GM21825 (cell line): ENCODE measurements around the gene RBM33.

ENCODE experiments used
- ATAC-seq: cut with Tn5 transposase; IDR thresholded peaks from one replicate; pipeline ENCODE4 v1.9.1; 2021; ENCODE audit warnings: mild to moderate bottlenecking, moderate library complexity; ENCODE audit not compliant: unreplicated experiment

RBM33 gene

GRCh38 chr7:155722118-155722517 is 77.7 kb downstream of the RBM33 start:
- ATAC-seq = peak; percentile 52

- no peak for ATAC-seq
Observed at GRCh38 chr7:155722936-155723335, 78.5 kb downstream of the RBM33 start.

- ATAC-seq = peak; percentile 55
Observed at GRCh38 chr7:155724327-155725005, 80.0 kb downstream of the RBM33 start.

- no peak for ATAC-seq
Observed at GRCh38 chr7:155725006-155725355, 80.5 kb downstream of the RBM33 start.

GRCh38 chr7:155727616-155728015 is 83.2 kb downstream of the RBM33 start:
- ATAC-seq = no peak

GRCh38 chr7:155728116-155728515 is 83.7 kb downstream of the RBM33 start:
- ATAC-seq = no peak

- no peak for ATAC-seq
Observed at GRCh38 chr7:155729847-155730246, 85.4 kb downstream of the RBM33 start.

GRCh38 chr7:155731380-155731779 is 86.9 kb downstream of the RBM33 start:
- ATAC-seq = no peak

GRCh38 chr7:155731871-155732270 is 87.4 kb downstream of the RBM33 start:
- no peak for ATAC-seq

GRCh38 chr7:155732286-155732685 is 87.8 kb downstream of the RBM33 start:
- no peak for ATAC-seq

GRCh38 chr7:155733582-155734444 is 89.4 kb downstream of the RBM33 start:
- no peak for ATAC-seq

- no peak for ATAC-seq
Observed at GRCh38 chr7:155734445-155734809, 90.0 kb downstream of the RBM33 start.

GRCh38 chr7:155735442-155736115 is 91.1 kb downstream of the RBM33 start:
- ATAC-seq = no peak

- no peak for ATAC-seq
Observed at GRCh38 chr7:155737590-155737989, 93.1 kb downstream of the RBM33 start.

GRCh38 chr7:155738104-155738503 is 93.6 kb downstream of the RBM33 start:
- no peak for ATAC-seq

GRCh38 chr7:155738652-155739537 is 94.4 kb downstream of the RBM33 start:
- no peak for ATAC-seq

GRCh38 chr7:155739538-155740143 is 95.2 kb downstream of the RBM33 start:
- no peak for ATAC-seq

- peak; percentile 37 for ATAC-seq
Observed at GRCh38 chr7:155741082-155741481, 96.6 kb downstream of the RBM33 start.

- ATAC-seq = no peak
Observed at GRCh38 chr7:155741805-155742204, 97.3 kb downstream of the RBM33 start.

GRCh38 chr7:155743177-155743576 is 98.7 kb downstream of the RBM33 start:
- ATAC-seq = no peak
